WTC11 (cell line): ENCODE results near the gene ITGB4. TPM values are rescaled to one million over a fixed set of nuclear protein-coding genes. Genes with fewer than 3 reads are reported as not detected.
A peak's percentile ranks its signal among the peaks of the same experiment; 100 is the strongest.

Source experiments
- ATAC-seq: fragments of 200-7000 bp; cut with Tn5 transposase; 2 replicates; pipeline ENCODE4 v1.10.0; 2021; ENCODE audit warnings: mild to moderate bottlenecking, moderate library complexity
- CTCF ChIA-PET: fragments of 300-600 bp; sonication (Branson Sonifier 250); formaldehyde crosslinking; loops from one replicate; lab custom pipeline; 2021; ENCODE audit warnings: antibody characterized with exemption; lab: Charles Lee
- POLR2A ChIA-PET: fragments of 350-600 bp; sonication (Branson Sonifier 250); formaldehyde crosslinking; loops from one replicate; lab custom pipeline; 2021; ENCODE audit warnings: antibody characterized with exemption; lab: Charles Lee
- DNase-seq: peaks from one replicate; pipeline ENCODE4 v3.0.0; 2021; ENCODE audit warnings: low spot score
- H3K27ac Mint-ChIP-seq: 2 replicates; pipeline ENCODE4 v1.8.0; 2021; ENCODE audit warnings: mixed read lengths
- H3K27me3 Mint-ChIP-seq: 2 replicates; pipeline ENCODE4 v1.8.0; 2021; ENCODE audit warnings: low read depth, mild to moderate bottlenecking, moderate library complexity, mixed read lengths
- H3K36me3 Mint-ChIP-seq: 2 replicates; pipeline ENCODE4 v1.8.0; 2021; ENCODE audit warnings: mixed read lengths
- H3K4me1 Mint-ChIP-seq: 2 replicates; pipeline ENCODE4 v1.8.0; 2022; ENCODE audit warnings: mixed read lengths
- H3K4me3 Mint-ChIP-seq: 2 replicates; pipeline ENCODE4 v1.8.0; 2021; ENCODE audit warnings: mild to moderate bottlenecking, moderate library complexity, mixed read lengths
- H3K9me3 Mint-ChIP-seq: 2 replicates; pipeline ENCODE4 v1.8.0; 2021; ENCODE audit warnings: mixed read lengths
- ARID4B ChIP-seq: sonication (generic); formaldehyde crosslinking; IDR thresholded peaks from 2 replicates; pipeline ENCODE4 v1.8.0; 2023; ENCODE audit warnings: missing genetic modification reagents, mild to moderate bottlenecking, borderline replicate concordance
- CREM ChIP-seq: sonication (generic); formaldehyde crosslinking; IDR thresholded peaks from 2 replicates; pipeline ENCODE4 v1.8.1; 2022; ENCODE audit warnings: mild to moderate bottlenecking, missing genetic modification reagents, moderate library complexity
- ELF4 ChIP-seq: sonication (generic); formaldehyde crosslinking; IDR thresholded peaks from 2 replicates; pipeline ENCODE4 v1.8.1; 2022; ENCODE audit warnings: low read depth, mild to moderate bottlenecking, moderate library complexity, missing genetic modification reagents
- ERG ChIP-seq: fragments of 250-450 bp; sonication (Bioruptor Pico); IDR thresholded peaks from 2 replicates; pipeline ENCODE4 v1.8.0; 2021; ENCODE audit warnings: mild to moderate bottlenecking
- ESRRA ChIP-seq: sonication (generic); formaldehyde crosslinking; IDR thresholded peaks from 2 replicates; pipeline ENCODE4 v1.8.1; 2022; ENCODE audit warnings: mild to moderate bottlenecking, missing genetic modification reagents, borderline replicate concordance
- FOXP1 ChIP-seq: sonication (generic); formaldehyde crosslinking; IDR thresholded peaks from 2 replicates; pipeline ENCODE4 v1.8.0; 2022; ENCODE audit warnings: missing genetic modification reagents, mild to moderate bottlenecking, moderate library complexity, borderline replicate concordance
- NFE2L1 ChIP-seq: sonication (generic); formaldehyde crosslinking; IDR thresholded peaks from 2 replicates; pipeline ENCODE4 v1.8.1; 2023; ENCODE audit warnings: missing genetic modification reagents
- NR1H2 ChIP-seq: sonication (generic); formaldehyde crosslinking; IDR thresholded peaks from 2 replicates; pipeline ENCODE4 v1.9.0; 2021; ENCODE audit warnings: mild to moderate bottlenecking, moderate library complexity, missing genetic modification reagents
- NR3C1 ChIP-seq: sonication (generic); formaldehyde crosslinking; conservative IDR thresholded peaks from 2 replicates; pipeline ENCODE4 v1.8.1; 2023; ENCODE audit warnings: low read depth, mild to moderate bottlenecking, missing genetic modification reagents
- RORB ChIP-seq: fragments of 250-450 bp; sonication (Bioruptor Pico); IDR thresholded peaks from 2 replicates; pipeline ENCODE4 v1.9.0; 2021; ENCODE audit warnings: mild to moderate bottlenecking
- SP1 ChIP-seq: sonication (generic); formaldehyde crosslinking; conservative IDR thresholded peaks from 2 replicates; pipeline ENCODE4 v1.8.1; 2022; ENCODE audit warnings: missing genetic modification reagents
- ZMAT4 ChIP-seq: fragments of 250-450 bp; sonication (Bioruptor Pico); IDR thresholded peaks from 2 replicates; pipeline ENCODE4 v1.9.0; 2021; ENCODE audit warnings: mild to moderate bottlenecking
- ZNF232 ChIP-seq: sonication (generic); formaldehyde crosslinking; IDR thresholded peaks from 2 replicates; pipeline ENCODE4 v1.8.0; 2022; ENCODE audit warnings: mild to moderate bottlenecking, missing genetic modification reagents
- ZNF416 ChIP-seq: fragments of 250-450 bp; sonication (Bioruptor Pico); IDR thresholded peaks from 2 replicates; pipeline ENCODE4 v1.9.0; 2021; ENCODE audit warnings: mild to moderate bottlenecking, inconsistent platforms
- total RNA-seq: library from RNA; stranded (reverse); gene quantifications from 3 replicates; pipeline ENCODE4 v1.2.3, GENCODE V29; 2021
- TF ChIP-seq, protein P1 (sequence below): sonication (generic); formaldehyde crosslinking; IDR thresholded peaks from 2 replicates; pipeline ENCODE4 v1.8.0; 2022; ENCODE audit warnings: missing genetic modification reagents
- TF ChIP-seq, protein P2 (sequence below): fragments of 200-600 bp; IDR thresholded peaks from 2 replicates; pipeline ENCODE4 v1.8.0; 2022; ENCODE audit warnings: antibody characterized with exemption
- TF ChIP-seq, protein P3 (sequence below): sonication (generic); formaldehyde crosslinking; IDR thresholded peaks from 2 replicates; pipeline ENCODE4 v1.8.0; 2022; ENCODE audit warnings: mild to moderate bottlenecking, missing genetic modification reagents
- TF ChIP-seq, protein P4 (sequence below): sonication (generic); formaldehyde crosslinking; IDR thresholded peaks from 2 replicates; pipeline ENCODE4 v1.8.1; 2022; ENCODE audit warnings: missing genetic modification reagents, borderline replicate concordance

The ITGB4 gene
- total RNA-seq, 1 experiment from 2014 or later = 9.5 TPM

DNA sequence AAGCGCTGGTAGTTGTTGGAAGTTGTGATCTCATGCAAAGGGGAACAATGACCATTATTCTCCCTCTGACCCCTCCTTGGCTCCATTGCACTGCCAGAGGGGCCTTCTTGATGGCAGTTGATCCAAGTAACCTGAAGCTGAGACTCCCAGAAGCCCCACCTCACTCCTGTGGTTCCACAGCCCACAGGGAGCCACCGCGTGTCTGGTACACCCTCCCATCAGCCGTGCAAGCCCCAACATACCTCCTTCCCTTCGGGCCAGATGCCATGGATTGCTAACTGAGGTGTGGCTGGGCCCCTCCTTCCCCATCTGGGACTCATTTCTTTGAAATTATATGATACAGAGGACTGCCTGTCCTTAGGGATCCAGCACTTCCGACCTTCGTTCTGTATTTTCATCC lies 36.3 kb upstream of the ITGB4 start:
- peak overlapping the region; percentile 42 for H3K27ac Mint-ChIP-seq
- no peak for DNase-seq
- TF ChIP-seq, protein P1, sequence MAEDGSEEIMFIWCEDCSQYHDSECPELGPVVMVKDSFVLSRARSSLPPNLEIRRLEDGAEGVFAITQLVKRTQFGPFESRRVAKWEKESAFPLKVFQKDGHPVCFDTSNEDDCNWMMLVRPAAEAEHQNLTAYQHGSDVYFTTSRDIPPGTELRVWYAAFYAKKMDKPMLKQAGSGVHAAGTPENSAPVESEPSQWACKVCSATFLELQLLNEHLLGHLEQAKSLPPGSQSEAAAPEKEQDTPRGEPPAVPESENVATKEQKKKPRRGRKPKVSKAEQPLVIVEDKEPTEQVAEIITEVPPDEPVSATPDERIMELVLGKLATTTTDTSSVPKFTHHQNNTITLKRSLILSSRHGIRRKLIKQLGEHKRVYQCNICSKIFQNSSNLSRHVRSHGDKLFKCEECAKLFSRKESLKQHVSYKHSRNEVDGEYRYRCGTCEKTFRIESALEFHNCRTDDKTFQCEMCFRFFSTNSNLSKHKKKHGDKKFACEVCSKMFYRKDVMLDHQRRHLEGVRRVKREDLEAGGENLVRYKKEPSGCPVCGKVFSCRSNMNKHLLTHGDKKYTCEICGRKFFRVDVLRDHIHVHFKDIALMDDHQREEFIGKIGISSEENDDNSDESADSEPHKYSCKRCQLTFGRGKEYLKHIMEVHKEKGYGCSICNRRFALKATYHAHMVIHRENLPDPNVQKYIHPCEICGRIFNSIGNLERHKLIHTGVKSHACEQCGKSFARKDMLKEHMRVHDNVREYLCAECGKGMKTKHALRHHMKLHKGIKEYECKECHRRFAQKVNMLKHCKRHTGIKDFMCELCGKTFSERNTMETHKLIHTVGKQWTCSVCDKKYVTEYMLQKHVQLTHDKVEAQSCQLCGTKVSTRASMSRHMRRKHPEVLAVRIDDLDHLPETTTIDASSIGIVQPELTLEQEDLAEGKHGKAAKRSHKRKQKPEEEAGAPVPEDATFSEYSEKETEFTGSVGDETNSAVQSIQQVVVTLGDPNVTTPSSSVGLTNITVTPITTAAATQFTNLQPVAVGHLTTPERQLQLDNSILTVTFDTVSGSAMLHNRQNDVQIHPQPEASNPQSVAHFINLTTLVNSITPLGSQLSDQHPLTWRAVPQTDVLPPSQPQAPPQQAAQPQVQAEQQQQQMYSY (CRISPR knock-in tag) = no peak
- TF ChIP-seq ZNF416 (CRISPR knock-in tag) (no peak), ELF4 (no peak), NFE2L1 (CRISPR knock-in tag) (no peak), CREM (CRISPR knock-in tag) (no peak)
- TF ChIP-seq, protein P2, sequence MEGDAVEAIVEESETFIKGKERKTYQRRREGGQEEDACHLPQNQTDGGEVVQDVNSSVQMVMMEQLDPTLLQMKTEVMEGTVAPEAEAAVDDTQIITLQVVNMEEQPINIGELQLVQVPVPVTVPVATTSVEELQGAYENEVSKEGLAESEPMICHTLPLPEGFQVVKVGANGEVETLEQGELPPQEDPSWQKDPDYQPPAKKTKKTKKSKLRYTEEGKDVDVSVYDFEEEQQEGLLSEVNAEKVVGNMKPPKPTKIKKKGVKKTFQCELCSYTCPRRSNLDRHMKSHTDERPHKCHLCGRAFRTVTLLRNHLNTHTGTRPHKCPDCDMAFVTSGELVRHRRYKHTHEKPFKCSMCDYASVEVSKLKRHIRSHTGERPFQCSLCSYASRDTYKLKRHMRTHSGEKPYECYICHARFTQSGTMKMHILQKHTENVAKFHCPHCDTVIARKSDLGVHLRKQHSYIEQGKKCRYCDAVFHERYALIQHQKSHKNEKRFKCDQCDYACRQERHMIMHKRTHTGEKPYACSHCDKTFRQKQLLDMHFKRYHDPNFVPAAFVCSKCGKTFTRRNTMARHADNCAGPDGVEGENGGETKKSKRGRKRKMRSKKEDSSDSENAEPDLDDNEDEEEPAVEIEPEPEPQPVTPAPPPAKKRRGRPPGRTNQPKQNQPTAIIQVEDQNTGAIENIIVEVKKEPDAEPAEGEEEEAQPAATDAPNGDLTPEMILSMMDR = no peak
- no peak overlapping the region for H3K4me3 Mint-ChIP-seq
- no peaks in the 10 kb centered on the region for H3K9me3 Mint-ChIP-seq
- ATAC-seq = no peak
- H3K4me1 Mint-ChIP-seq = no peaks in the 10 kb centered on the region
- ChIA-PET CTCF (interaction anchor here (0.5 to 1.5 kb wide), 4 partner anchors 9 to 180 kb away, joined by 3 to 5 read pairs (median 4); no protein-coding TSS in a partner anchor), POLR2A (no interaction called here)
- no peaks in the 10 kb centered on the region for H3K27me3 Mint-ChIP-seq
- H3K36me3 Mint-ChIP-seq = peaks cover under 1% of the 10 kb centered on the region; the same call in 1 of the 2 replicates

DNA sequence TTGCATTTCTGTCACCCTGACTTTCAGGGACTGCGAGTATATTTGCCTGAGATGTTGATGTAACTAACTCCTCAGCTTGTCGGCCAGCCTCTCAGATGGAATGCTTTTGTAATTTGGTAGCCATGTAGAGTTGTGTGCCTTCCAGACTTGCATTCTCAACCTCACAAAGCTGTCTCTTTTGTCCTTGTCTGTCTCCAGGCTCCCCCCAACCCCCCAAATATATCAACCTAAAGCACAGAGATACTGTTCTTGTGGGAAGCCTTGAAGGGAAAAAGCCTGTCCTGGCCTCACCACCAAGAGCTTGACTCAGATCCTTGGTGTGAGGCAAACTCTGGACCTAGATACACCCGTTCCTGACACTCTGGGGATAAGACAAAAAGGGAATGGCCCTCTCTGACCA lies 35.8 kb upstream of the ITGB4 start:
- no peaks in the 10 kb centered on the region for H3K27me3 Mint-ChIP-seq
- no peak for TF ChIP-seq ERG (CRISPR knock-in tag)
- no peak for TF ChIP-seq ZNF232 (CRISPR knock-in tag)
- TF ChIP-seq, protein P3, sequence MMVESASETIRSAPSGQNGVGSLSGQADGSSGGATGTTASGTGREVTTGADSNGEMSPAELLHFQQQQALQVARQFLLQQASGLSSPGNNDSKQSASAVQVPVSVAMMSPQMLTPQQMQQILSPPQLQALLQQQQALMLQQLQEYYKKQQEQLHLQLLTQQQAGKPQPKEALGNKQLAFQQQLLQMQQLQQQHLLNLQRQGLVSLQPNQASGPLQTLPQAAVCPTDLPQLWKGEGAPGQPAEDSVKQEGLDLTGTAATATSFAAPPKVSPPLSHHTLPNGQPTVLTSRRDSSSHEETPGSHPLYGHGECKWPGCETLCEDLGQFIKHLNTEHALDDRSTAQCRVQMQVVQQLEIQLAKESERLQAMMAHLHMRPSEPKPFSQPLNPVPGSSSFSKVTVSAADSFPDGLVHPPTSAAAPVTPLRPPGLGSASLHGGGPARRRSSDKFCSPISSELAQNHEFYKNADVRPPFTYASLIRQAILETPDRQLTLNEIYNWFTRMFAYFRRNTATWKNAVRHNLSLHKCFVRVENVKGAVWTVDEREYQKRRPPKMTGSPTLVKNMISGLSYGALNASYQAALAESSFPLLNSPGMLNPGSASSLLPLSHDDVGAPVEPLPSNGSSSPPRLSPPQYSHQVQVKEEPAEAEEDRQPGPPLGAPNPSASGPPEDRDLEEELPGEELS = no peak
- no peak for TF ChIP-seq RORB (CRISPR knock-in tag)
- TF ChIP-seq FOXP1 = no peak
- no peak for TF ChIP-seq SP1
- TF ChIP-seq NR1H2 (CRISPR knock-in tag) = no peak
- no peak for TF ChIP-seq NR3C1 (CRISPR knock-in tag)
- TF ChIP-seq ESRRA (CRISPR knock-in tag) = no peak
- TF ChIP-seq ZMAT4 (CRISPR knock-in tag) = no peak
- TF ChIP-seq, protein P4, sequence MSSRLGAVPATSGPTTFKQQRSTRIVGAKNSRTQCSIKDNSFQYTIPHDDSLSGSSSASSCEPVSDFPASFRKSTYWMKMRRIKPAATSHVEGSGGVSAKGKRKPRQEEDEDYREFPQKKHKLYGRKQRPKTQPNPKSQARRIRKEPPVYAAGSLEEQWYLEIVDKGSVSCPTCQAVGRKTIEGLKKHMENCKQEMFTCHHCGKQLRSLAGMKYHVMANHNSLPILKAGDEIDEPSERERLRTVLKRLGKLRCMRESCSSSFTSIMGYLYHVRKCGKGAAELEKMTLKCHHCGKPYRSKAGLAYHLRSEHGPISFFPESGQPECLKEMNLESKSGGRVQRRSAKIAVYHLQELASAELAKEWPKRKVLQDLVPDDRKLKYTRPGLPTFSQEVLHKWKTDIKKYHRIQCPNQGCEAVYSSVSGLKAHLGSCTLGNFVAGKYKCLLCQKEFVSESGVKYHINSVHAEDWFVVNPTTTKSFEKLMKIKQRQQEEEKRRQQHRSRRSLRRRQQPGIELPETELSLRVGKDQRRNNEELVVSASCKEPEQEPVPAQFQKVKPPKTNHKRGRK = no peak
- no peak for TF ChIP-seq ZNF416 (CRISPR knock-in tag)
- no peak for TF ChIP-seq ARID4B (CRISPR knock-in tag)
- TF ChIP-seq, all 79 proteins: peak for 0
- peak overlapping the region; percentile 42 for H3K27ac Mint-ChIP-seq
- no peak for DNase-seq
- no peak for ATAC-seq
- H3K9me3 Mint-ChIP-seq = no peaks in the 10 kb centered on the region
- POLR2A ChIA-PET = no interaction called here
- CTCF ChIA-PET = interaction anchor here (0.6 to 1.5 kb wide), 4 partner anchors 10 to 84 kb away, joined by 3 to 5 read pairs (median 4); no protein-coding TSS in a partner anchor
- no peaks in the 10 kb centered on the region for H3K4me1 Mint-ChIP-seq
- H3K36me3 Mint-ChIP-seq = no peaks in the 10 kb centered on the region; the same call in 1 of the 2 replicates
- H3K4me3 Mint-ChIP-seq = no peak overlapping the region
